Parathyroid adenoma (tissue), 2 donors: ENCODE measurements around the gene MAP3K5.
"Not testable (repeated sequence)": the region's sequence is repeated elsewhere in the genome, so short reads cannot be mapped to it uniquely, and the experiment has no call there.

Source experiments
- H2AFZ ChIP-seq: fragments of 300-600 bp; sonication (generic); one replicate; pipeline ENCODE4 v1.7.0; 2017; ENCODE audit warnings: antibody characterized with exemption, mild to moderate bottlenecking
- H3K27ac ChIP-seq: fragments of 300-600 bp; sonication (generic); one replicate; pipeline ENCODE4 v1.7.0; 2017
- H3K27me3 ChIP-seq: fragments of 300-600 bp; sonication (generic); one replicate; pipeline ENCODE4 v1.7.0; 2017; ENCODE audit warnings: low read length; ENCODE audit not compliant: control insufficient read depth, insufficient read depth
- H3K36me3 ChIP-seq: fragments of 300-600 bp; sonication (generic); one replicate; pipeline ENCODE4 v1.7.0; 2017; ENCODE audit warnings: low read length; ENCODE audit not compliant: control insufficient read depth, insufficient read depth
- H3K4me1 ChIP-seq: fragments of 300-600 bp; sonication (generic); one replicate; pipeline ENCODE4 v1.7.0; 2017; ENCODE audit warnings: control low read depth
- H3K4me2 ChIP-seq: fragments of 300-600 bp; sonication (generic); one replicate; pipeline ENCODE4 v1.7.0; 2017; ENCODE audit warnings: low read length
- H3K4me3 ChIP-seq: fragments of 300-600 bp; sonication (generic); one replicate; pipeline ENCODE4 v1.7.0; 2017; ENCODE audit warnings: low read depth, low read length
- H3K79me2 ChIP-seq: fragments of 300-600 bp; sonication (generic); one replicate; pipeline ENCODE4 v1.7.0; 2017; ENCODE audit warnings: control low read depth
- H3K9ac ChIP-seq: fragments of 300-600 bp; sonication (generic); one replicate; pipeline ENCODE4 v1.7.0; 2017; ENCODE audit warnings: mild to moderate bottlenecking
- H3K9me3 ChIP-seq: fragments of 300-600 bp; sonication (generic); one replicate; pipeline ENCODE4 v1.7.0; 2017; ENCODE audit warnings: low read length; ENCODE audit not compliant: control insufficient read depth
- CTCF ChIP-seq: fragments of 300-600 bp; sonication (generic); IDR thresholded peaks from one replicate; pipeline ENCODE4 v1.7.0; 2017; ENCODE audit warnings: antibody characterized with exemption, mild to moderate bottlenecking
- donor health status: primary hyperparathyroidism.

Gene MAP3K5

GRCh38 chr6:136820561-136820960, 28.3 kb upstream of the MAP3K5 start:
- H3K27ac ChIP-seq: no peak overlapping the region
- no peaks in the 10 kb centered on the region for H3K79me2 ChIP-seq
- H3K4me3 ChIP-seq: no peak overlapping the region
- no peak overlapping the region for H3K9ac ChIP-seq
- no peaks in the 10 kb centered on the region for H3K36me3 ChIP-seq
- no peaks in the 10 kb centered on the region for H3K9me3 ChIP-seq
- H3K27me3 ChIP-seq: no peaks in the 10 kb centered on the region
- TF ChIP-seq CTCF: no peak
- H3K4me1 ChIP-seq: no peaks in the 10 kb centered on the region
- no peak overlapping the region for H3K4me2 ChIP-seq
- no peak overlapping the region for H2AFZ ChIP-seq

GRCh38 chr6:136816656-136817055, 24.4 kb upstream of the MAP3K5 start:
- Histone ChIP-seq H3K9me3 (no peaks in the 10 kb centered on the region), H3K79me2 (no peaks in the 10 kb centered on the region)

GRCh38 chr6:136815608-136816007, 23.3 kb upstream of the MAP3K5 start:
- H3K27ac ChIP-seq, H2AFZ ChIP-seq, H3K4me3 ChIP-seq, H3K9me3 ChIP-seq, H3K4me2 ChIP-seq, H3K9ac ChIP-seq, H3K79me2 ChIP-seq, H3K36me3 ChIP-seq, H3K4me1 ChIP-seq, H3K27me3 ChIP-seq: not testable (repeated sequence)

More at GRCh38 chr6:136816656-136817055, 24.4 kb upstream of the MAP3K5 start:
- no peak for TF ChIP-seq CTCF
- H3K4me1 ChIP-seq: no peaks in the 10 kb centered on the region
- H3K4me3 ChIP-seq: no peak overlapping the region
- H3K27ac ChIP-seq: no peak overlapping the region
- H2AFZ ChIP-seq: no peak overlapping the region
- H3K36me3 ChIP-seq: no peaks in the 10 kb centered on the region
- no peak overlapping the region for H3K9ac ChIP-seq
- H3K27me3 ChIP-seq: no peaks in the 10 kb centered on the region
- H3K4me2 ChIP-seq: no peak overlapping the region

GRCh38 chr6:136812174-136812573, 19.9 kb upstream of the MAP3K5 start:
- no peak for TF ChIP-seq CTCF
- Histone ChIP-seq H3K27ac (no peak overlapping the region), H2AFZ (no peak overlapping the region)

GRCh38 chr6:136811272-136811671, 19.0 kb upstream of the MAP3K5 start:
- Histone ChIP-seq H3K4me1 (no peaks in the 10 kb centered on the region), H3K27me3 (no peaks in the 10 kb centered on the region), H3K36me3 (no peaks in the 10 kb centered on the region), H3K9me3 (no peaks in the 10 kb centered on the region), H3K4me3 (no peak overlapping the region), H3K27ac (no peak overlapping the region), H2AFZ (no peak overlapping the region), H3K9ac (no peak overlapping the region), H3K79me2 (no peaks in the 10 kb centered on the region), H3K4me2 (no peak overlapping the region)
- TF ChIP-seq CTCF: no peak

More at GRCh38 chr6:136812174-136812573, 19.9 kb upstream of the MAP3K5 start:
- no peaks in the 10 kb centered on the region for H3K9me3 ChIP-seq
- H3K4me2 ChIP-seq: no peak overlapping the region
- H3K9ac ChIP-seq: no peak overlapping the region
- no peaks in the 10 kb centered on the region for H3K79me2 ChIP-seq
- H3K36me3 ChIP-seq: no peaks in the 10 kb centered on the region
- H3K4me3 ChIP-seq: no peak overlapping the region
- H3K4me1 ChIP-seq: no peaks in the 10 kb centered on the region
- H3K27me3 ChIP-seq: no peaks in the 10 kb centered on the region
